ENCODE results near the gene KCNJ4. TPM values are rescaled to one million over a fixed set of nuclear protein-coding genes. Genes with fewer than 3 reads are reported as not detected.
"Not testable (repeated sequence)": the region's sequence is repeated elsewhere in the genome, so short reads cannot be mapped to it uniquely, and the experiment has no call there.

Gene KCNJ4
- polyA plus RNA-seq, 3 donors: 0.07 to 0.11 (median 0.10) TPM

DNA sequence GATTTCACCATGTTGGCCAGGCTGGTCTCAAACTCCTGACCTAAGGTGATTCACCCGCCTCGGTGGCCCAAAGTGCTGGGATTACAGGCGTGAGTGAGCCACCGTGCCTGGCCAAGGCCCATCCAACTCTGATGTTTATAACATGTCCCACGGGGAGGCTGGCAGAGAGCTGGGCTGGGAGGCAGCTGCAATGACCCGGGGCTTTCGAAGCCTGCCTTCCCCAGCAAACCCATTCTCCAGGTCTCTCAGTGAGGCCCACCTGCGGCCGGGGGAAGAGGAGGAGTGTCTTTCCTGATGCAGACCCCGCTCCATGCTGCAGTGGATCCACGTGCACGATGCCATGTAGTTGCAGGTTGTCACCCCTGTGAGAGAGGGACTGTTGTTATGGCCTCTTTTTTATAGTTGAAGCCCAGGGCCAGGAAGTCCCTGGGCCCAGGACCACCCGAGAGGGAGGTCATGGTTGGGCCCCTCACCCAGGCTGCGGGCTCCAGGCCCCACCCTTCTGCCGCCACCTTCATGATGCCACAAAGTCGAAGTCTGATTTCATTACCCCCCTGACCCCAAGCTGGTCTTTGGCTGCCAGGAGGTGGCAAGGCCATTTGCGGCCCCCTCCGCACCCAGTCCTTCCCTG is 38.3 kb downstream of the KCNJ4 start:
- no peak for DNase-seq (ENCODE audit: low read depth in 3 of 3, low spot score in 2 of 3)

DNA sequence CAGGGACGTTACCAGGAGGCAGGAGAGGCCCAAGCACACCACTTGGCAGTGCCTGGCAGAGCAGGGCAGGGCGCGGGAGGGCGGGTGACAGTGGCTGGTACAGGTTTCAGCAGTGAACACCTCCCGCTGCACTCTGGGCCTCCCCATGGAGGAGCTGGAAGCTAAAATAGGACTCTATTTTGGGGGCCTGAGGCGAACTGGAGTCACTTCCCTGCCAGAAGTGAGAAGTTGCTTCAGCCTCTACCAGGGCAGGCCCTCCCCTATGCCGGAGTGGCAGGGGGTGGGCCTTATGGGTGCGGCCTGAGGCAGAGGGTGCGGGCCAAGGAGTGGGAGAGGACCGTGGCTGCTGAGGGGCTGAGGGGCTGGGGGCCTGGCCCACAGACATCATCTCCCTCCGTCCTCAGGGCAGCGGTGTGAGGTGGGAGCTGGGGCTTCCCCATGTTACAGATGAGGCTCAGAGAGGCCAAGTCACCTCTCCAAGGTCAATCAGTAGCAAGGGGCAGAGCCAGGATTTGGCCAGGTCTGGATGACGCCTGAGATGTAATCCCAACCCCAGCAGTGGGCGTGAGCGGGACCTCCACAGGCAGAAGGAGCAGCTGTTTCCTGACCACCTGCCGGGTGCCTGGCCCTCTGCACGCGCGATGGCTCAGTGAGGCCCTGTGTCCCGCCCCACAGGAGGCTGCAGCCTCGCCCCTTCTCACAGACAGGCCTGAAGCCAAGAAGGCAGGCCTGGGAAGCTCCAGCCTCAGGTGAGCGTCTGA is 39.3 kb downstream of the KCNJ4 start:
- no peak for DNase-seq (ENCODE audit: low read depth in 3 of 3, low spot score in 2 of 3)

DNA sequence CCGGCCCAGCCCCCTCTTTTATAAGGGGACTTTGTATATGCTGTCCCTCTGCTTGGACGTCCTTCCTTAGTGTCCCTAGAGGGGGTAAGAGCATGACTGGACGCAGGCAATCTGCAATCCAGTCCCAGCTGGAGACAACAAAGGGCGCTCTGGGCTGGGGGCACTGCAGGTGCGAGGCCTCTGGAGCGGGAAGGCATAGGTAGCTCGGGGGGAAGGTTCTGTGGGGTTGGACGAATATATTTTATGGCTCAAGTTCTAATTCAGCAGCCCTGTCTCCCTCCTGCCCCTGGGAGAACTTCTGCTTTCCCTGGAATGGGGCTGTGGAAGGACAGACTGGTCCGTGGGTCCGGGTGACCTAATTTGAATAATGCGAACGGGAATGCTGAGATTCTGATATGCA is 40.0 kb downstream of the KCNJ4 start:
- no peak for DNase-seq (ENCODE audit: low read depth in 3 of 3, low spot score in 2 of 3)

DNA sequence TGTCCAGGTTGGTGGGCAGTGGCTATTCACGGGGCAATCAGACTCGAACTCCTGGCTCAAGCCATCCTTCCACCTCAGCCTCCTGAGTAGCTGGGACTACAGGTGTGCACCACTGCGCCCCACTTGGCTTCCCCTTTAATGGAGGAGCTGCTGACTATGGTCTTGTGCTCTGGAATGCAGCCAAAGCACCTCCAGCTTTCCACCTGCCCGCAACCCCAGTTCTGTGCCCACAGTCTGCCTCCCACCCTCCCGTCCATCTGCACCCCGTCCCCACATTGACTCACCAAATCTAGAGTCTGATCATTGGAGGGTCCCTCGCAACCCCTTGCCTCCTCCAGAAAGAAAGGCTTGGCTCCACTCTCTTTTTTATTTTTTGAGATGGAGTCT is 41.0 kb downstream of the KCNJ4 start:
- no peak for DNase-seq (ENCODE audit: low read depth in 3 of 3, low spot score in 2 of 3)

DNA sequence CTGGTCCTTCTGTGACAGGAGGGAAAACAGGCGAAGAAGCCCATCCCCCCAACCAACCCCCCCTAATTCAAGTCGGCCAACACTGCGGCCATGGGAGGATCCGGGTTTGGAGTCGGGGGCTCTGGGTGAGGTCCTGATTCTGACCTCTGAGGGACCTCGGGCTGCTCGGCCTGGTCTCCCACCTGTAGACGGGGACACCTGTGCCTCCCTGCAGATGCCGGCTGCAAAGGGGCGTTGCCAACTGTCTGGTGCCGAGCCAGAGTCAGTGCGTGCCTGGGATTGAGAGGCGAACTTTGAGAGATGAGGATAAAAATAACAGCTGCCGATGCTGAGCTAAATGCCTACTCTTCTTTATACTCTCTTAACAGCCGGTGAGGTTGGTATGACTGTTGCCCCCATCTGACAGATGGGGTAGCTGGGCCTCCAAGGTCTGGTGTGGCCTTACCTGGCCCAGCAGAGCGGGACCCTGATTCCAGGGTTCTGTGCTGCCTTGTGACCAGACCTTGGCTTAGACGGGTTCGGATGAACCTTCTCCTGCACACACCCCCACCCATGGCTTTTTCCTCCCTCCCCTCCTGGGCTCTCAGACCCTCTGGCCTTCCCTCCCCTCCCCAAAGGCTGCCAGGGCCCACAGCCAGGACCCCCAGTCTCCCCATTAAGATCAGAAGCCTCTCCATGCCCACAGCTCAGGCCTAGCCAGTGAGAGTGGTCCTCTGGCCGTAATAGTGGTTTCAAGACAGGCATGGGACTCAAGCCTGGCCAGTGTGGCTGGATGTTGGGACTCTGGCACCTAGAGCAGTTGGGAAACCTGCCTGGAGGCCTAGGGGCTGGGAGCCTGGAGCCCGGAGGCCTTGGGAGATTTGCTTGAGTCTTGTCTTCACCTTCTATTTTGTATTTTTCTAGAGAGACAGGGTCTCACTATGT is 41.7 kb downstream of the KCNJ4 start:
- DNase-seq (ENCODE audit: low read depth in 3 of 3, low spot score in 2 of 3): no peak

DNA sequence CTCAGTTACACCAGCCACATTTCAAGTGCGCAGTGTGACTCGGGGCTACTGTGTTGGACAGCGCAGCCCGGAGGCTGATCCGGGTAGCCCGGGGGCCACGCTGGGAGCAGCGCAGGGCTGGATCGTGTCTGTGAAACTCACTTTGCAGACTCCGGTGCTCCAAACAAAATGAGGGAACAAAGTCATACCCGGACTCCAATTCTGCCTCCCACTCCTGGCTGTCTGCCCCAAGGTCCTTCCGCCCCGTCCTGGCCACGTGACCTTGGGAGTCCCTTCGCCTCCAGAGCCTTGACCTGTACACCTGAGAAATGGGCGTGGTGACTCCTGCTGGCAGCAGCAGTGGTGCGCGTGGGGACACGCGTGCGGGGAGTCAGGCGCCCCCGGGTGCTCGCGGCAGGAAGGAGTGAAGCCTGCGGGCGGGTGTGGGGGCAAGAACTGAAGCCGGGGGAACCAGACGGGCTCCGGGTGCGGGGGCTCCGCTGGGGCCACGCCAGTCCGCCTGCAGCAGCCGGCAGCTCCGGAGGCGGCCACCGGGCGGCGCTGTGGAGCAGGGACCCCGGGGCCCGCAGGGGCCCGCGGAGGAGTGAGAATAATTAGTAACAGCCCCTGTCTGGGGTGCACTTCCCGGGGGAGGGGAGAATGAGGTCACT is 42.4 kb downstream of the KCNJ4 start:
- no peak for DNase-seq (ENCODE audit: low read depth in 3 of 3, low spot score in 2 of 3)

DNA sequence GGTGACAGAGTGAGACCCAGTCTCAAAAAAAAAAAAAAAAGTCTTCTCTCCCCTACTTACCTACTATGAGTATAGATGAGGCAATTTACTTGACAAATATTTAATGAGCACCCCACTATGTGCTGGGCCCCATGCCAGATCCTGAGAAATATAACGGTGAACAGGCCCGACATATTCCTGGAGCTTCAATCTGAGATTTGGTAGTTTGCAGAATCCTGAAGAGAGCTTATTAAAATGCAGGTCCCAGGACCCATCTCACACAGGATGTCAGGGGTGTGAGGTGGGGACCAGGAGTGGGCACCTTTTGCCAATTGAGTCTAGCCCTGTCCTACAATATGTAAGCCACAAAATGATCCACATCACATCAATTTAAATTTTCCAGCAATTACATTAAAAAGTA is 44.0 kb downstream of the KCNJ4 start:
- DNase-seq (ENCODE audit: low read depth in 3 of 3, low spot score in 2 of 3): no peak

DNA sequence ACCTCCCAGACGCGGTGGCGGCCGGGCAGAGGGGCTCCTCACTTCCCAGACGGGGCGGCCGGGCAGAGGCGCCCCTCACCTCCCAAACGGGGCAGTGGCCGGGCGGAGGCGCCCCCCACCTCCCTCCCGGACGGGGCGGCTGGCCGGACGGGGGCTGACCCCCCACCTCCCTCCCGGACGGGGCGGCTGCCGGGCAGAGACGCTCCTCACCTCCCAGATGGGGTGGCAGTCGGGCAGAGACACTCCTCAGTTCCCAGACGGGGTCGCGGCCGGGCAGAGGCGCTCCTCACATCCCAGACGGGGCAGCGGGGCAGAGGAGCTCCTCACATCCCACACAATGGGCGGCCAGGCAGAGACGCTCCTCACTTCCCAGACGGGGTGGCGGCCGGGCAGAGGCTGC is 45.1 kb downstream of the KCNJ4 start:
- DNase-seq (ENCODE audit: low read depth in 3 of 3, low spot score in 2 of 3): not testable (repeated sequence)

DNA sequence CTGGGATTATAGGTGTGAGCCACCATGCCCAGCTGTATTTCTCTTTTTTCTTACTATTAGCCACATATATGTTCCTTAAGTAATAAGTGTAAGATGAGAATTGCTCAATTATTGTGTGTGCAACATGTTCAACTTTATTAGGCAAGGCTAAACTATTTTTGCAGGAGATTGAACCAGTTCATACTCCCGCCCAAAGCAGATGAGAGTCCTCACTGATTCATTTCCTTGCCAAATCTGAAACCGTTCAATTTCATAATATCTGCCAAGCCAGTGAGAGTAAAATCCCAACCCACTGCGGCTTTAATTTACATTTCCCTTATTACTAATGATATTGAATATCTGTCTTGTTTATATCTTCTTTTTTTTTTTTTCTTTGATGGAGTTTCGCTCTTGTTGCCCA is 48.4 kb downstream of the KCNJ4 start:
- DNase-seq (ENCODE audit: low read depth in 3 of 3, low spot score in 2 of 3): no peak

DNA sequence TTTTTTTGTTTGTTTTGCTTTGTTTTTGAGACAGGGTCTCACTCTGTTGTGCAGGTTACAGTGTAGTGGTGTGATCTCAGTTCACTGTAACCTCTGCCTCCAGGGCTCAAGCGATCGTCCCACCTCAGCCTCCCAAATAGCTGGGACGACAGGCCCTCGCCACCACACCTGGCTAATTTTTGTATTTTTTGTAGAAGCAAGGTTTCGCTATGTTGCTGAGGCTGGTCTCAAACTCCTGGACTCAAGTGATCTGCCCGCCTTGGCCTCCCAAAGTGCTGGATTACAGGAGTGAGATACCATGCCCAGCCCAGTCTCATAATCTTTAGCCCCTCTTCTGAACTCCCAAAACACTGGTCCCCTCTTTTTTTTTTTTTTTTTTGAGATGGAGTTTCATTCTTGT is 50.6 kb downstream of the KCNJ4 start:
- DNase-seq (ENCODE audit: low read depth in 3 of 3, low spot score in 2 of 3): no peak

DNA sequence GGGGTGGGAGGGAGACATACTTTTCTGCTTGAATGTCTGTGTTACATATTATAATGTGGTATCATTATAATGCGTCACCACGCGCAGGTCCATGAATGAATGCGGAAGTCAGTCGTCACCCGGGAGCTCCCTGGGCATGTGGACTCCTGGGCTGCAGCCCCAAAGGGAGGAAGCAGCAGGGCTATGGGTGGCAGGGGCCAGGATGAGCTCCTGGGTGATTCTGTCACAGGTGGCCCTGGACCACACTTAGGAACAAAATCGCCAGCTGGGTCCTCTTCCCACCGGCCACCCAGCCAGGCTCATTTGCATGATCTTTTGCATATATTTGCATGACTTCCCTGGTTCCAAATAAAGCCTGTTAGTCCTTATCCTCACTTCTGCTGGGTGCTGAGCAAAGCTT is 51.2 kb downstream of the KCNJ4 start:
- DNase-seq (ENCODE audit: low read depth in 3 of 3, low spot score in 2 of 3): no peak

DNA sequence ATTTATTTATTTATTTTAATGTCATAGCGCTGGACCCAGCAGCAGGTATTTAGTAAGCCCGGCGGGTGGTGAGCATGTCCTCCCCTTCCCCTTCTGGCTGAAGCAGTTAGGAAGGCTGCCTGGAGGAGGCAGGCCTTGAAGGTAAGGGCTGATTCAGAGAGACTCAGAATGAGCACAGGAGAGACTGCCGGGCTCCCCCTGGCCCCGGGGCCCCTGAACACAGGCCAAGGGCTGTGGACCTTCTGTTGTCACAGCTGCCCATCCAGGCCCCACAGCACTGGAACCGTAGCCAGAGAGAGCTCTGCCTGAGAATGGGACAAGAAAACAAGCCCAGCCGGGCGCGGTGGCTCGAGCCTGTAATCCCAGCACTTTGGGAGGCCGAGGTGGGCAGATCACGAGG is 52.8 kb downstream of the KCNJ4 start:
- no peak for DNase-seq (ENCODE audit: low read depth in 3 of 3, low spot score in 2 of 3)

DNA sequence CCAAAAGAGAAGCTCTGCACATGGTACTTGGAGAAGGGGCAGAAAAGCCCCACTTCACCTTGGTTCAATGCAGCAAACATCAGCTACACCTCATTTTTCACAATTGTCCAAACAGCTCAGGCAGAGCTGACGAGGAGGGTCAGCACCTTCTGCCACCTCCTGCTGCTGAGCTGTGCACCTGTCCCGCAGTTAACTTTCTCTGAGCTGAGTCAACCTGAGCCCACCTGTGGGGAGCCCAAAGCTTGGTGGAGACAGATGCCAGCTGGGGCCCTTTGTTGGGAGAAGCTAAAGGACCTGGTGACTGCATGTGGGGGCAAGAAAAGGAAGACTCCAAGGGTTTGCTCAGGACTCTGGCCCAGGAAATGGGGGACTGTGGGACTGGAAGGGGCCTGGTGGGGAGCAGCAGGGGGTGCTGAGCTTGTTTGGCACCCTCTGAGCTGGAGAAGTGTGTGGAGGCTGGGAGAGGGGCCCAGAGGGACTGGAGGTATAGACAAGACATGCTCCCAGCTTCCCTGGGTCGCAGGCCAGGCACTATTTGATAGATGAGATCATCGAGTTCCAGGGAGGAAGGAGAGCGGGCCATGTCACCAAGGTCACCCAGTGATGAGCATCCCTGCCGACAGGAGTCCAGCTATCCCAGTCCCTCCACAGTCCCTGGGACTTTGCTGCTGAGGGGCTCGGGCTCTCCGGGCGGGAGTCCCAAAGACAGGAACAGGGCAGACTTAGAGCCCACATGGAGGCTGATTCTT is 53.5 kb downstream of the KCNJ4 start:
- DNase-seq (ENCODE audit: low read depth in 3 of 3, low spot score in 2 of 3): no peak

DNA sequence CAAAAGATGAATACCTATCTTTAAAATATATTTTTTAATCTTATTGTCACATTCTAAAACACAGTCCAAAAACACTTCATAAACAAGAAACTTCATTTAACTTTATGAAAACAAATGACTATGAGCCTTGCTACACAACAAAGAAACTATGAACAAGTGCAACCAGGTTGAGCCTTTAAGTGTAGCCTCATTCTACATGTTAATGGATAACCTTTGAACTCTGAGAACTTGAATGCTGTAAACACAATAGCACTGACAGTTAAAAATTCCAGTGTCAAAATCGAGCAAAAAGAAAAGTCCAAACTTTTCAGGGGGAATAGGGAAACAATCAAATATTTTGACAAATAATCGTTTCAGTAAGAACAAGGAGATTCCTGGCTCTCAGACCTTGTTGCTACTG is 54.7 kb downstream of the KCNJ4 start:
- not testable (repeated sequence) for DNase-seq (ENCODE audit: low read depth in 3 of 3, low spot score in 2 of 3)

DNA sequence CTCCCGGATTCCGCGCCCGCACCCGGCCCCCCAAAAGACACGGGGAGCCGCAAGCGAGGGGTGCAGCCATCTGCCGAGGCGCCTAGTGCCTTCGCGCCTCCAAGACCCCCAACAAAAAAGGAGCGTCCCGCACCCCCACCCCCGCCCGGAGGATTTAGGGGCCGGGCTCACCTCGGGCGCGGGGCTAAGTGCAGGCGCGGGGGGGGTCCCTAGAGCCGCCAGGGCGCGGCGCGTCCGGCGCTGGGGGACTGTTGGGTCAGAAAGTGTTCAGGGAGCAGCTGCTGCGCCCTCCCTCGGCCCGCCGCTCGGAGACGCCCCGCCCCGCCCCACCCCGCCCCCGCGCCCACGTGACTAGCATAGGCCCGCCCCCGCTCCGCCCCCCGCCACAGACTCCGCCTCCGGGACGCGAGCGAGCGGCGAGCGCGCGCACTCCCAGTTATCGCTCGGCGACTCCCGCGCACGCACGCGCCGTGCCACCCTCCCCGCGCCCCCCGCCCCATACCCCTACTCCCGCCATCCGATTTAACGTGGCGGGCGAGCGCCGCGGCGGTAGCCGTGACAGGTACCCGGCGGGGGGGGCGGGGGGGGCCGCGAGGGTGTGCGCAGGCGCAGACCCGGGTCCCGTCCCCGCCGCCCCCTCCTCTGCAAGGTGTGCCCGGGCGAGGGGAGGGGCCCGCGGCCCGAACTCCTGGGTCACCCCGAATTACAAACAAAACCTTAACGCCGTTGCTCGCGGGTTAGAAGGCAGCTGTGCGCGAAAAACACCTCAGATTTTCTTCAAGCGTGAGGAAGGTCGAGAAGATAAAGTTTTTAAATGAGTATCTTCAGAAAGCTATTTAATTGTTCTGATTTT is 56.2 kb downstream of the KCNJ4 start:
- DNase-seq (ENCODE audit: low read depth in 3 of 3, low spot score in 2 of 3): no peak

DNA sequence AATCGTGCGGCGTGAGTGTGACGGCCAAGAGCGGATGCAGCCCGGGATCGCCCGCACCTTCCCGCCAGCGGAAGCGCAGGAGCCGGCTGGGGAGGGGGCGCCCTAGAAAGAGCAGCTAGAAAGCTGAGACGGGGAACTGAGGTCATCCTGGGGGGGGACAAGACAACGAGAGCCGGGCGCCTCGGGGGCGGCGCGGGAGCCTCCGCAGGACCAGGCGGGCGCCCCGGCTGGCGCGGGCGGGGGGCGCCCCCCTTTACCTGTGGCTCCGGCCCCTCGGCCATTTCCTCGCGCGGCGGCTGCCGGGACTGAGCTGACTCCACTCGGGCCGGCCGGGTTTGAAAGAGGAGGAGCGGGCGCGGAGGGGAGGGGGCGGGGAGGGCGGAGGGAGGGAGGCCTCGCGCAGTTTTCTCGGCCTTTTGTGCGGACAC is 56.8 kb downstream of the KCNJ4 start:
- not testable (repeated sequence) for DNase-seq (ENCODE audit: low read depth in 3 of 3, low spot score in 2 of 3)

DNA sequence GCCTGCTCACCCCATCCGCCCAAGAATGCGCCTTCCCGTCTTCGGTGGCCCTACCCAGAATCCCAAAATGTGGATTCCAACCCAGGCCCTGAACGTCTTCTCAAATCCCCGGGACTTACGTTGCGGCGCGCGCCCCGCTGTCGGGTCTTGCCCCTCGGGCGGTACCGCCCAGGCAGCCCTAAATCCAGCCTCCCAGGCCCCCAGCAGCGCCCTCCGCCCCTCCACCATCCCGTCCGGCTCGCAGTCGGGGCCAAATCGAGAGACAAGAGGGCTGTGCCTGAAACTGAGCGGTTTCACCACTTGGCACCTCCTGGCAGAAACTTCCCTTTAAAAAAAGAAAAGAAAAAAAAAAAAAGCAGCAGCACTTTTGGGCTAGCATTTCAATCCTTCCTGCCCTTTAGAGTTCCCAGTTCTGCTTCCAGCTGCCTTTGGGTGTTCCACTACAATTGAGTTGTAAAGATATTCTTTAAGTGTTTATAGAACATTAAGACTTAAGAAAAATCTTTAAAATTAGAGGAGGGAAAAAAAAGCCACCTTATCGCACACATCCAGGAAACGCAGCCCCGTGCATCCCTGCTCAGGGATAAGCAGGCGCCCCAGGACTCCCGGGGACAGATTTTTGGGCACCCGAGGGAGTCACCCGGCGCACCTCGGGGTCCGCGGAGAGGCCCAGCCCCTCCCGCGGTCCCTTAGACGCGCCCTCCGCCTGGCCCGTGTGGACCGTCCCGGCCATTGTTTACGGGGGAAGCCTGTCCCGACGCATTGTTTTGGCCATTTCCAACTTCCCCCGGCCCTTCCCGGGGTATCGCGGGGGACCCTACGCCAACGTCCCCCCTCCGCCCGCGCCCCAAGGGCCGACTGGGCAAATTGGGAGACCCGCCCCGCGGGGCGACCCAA is 57.6 kb downstream of the KCNJ4 start:
- DNase-seq (ENCODE audit: low read depth in 3 of 3, low spot score in 2 of 3): no peak

DNA sequence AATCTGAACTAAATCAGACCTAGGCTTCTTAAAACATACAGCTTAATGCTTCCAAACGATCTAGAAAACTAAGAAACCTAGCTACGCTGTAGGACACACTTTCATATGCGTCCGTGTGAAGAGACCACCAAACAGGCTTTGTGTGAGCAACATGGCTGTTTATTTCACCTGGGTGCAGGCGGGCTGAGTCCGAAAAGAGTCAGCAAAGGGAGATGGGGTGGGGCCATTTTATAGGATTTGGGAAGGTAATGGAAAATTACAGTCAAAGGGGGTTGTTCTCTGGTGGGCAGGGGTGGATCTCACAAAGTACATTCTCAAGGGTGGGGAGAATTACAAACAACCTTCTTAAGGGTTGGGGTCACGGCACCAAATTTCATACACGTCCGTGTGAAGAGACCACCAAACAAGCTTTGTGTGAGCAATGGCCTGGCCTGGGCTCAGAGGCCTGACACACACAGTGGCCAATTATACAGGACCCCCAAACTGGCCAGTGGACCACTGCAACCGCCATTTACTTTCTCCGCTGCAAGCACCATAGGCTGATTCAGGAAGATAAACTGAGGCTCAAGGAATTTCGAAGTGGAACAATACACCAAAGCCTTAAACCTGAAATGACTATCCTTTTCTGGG is 58.4 kb downstream of the KCNJ4 start:
- not testable (repeated sequence) for DNase-seq (ENCODE audit: low read depth in 3 of 3, low spot score in 2 of 3)
